GM12892 (cell line): ENCODE results near the gene MYCBP2.

Experiments
- POLR2A ChIP-seq: IDR thresholded peaks from 2 replicates; pipeline ENCODE4 v1.6.1; 2011; ENCODE audit warnings: low read depth, low read length, control low read depth
- POLR2AphosphoS5 ChIP-seq: IDR thresholded peaks from 2 replicates; pipeline ENCODE4 v1.6.1; 2011; ENCODE audit warnings: low read depth, low read length, control low read depth
- TAF1 ChIP-seq: IDR thresholded peaks from 2 replicates; pipeline ENCODE4 v1.6.1; 2011; ENCODE audit warnings: low read depth, mild to moderate bottlenecking, control low read depth, low read length, borderline replicate concordance

DNA sequence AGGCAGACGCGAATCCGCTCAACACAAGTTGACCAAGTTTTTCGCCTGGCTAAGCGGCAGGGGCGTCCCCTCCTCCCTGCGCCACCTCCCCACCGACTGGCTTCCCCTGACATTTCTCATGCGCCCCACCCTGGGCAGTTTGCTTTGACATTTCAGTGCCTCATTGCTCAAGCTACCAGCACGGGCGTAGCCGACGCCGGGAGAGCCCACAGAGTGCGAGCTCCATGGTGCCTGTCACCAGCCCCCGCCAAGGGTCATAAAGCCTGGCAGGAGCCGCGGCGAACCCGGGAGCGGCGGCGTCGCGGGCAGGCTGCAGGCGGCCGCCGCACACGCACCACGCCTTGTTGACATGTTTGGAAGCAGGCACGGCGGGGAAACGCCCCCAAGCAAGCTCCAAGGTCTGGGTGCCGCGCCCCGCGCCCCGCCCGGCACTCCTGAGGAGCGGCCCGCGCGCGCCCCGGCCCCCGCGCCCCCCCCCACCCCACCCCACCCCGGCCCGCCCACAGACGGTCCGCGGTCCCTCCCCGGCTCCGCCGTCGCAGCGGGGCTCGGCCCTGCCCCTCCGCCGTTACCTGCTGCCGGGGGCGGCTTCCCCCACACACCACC, 300.5 kb downstream of the MYCBP2 start:
- TF ChIP-seq TAF1 (0 out of 2 replicates have a peak, but pooled peaks have one; percentile 40), POLR2A (no peak), POLR2AphosphoS5 (no peak)
